H1 (cell line): ENCODE results near the gene LHFPL3. TPM values are rescaled to one million over a fixed set of nuclear protein-coding genes. Genes with fewer than 3 reads are reported as not detected.

ENCODE experiments used
- CTCF ChIA-PET: fragments of 300-600 bp; sonication (Branson Sonifier 250); formaldehyde crosslinking; loops from one replicate; lab custom pipeline; 2021; ENCODE audit not compliant: partially characterized antibody; lab: Charles Lee
- POLR2A ChIA-PET: fragments of 300-600 bp; sonication (Branson Sonifier 250); formaldehyde crosslinking; loops from one replicate; lab custom pipeline; 2021; ENCODE audit warnings: inconsistent platforms; ENCODE audit not compliant: partially characterized antibody; lab: Charles Lee
- DNase-seq, 2 experiments: peaks; one replicate each; pipeline versions ENCODE4 v3.0.0 to v3.0.0-alpha.2; 2010 to 2022; ENCODE audit warnings: low spot score in 2 of 2, low read depth in 1 of 2, mixed read lengths in 1 of 2
- FAIRE-seq: peaks from 2 replicates; lab custom pipeline; 2011; peaks lifted over from hg19 to GRCh38; lab: Jason Lieb, UNC
- H2AFZ ChIP-seq: 2 replicates; pipeline ENCODE4 v1.8.1; 2012; ENCODE audit warnings: low read length, inconsistent platforms
- H2AK5ac ChIP-seq: 2 replicates; pipeline ENCODE4 v1.6.1; 2013; ENCODE audit warnings: low read depth, low read length
- H2BK120ac ChIP-seq: replicated peaks from 2 replicates; pipeline ENCODE3; 2013; ENCODE audit warnings: low read depth, low read length, inconsistent platforms
- H2BK12ac ChIP-seq: 2 replicates; pipeline ENCODE4 v1.6.1; 2013; ENCODE audit warnings: low read depth, low read length
- H2BK15ac ChIP-seq: 2 replicates; pipeline ENCODE4 v1.6.1; 2013; ENCODE audit warnings: low read length
- H2BK20ac ChIP-seq: 2 replicates; pipeline ENCODE4 v1.6.1; 2013; ENCODE audit warnings: low read length
- H2BK5ac ChIP-seq: 2 replicates; pipeline ENCODE4 v1.6.1; 2013; ENCODE audit warnings: low read depth, low read length
- H3K14ac ChIP-seq: 2 replicates; pipeline ENCODE4 v1.6.1; 2013; ENCODE audit warnings: inconsistent platforms; ENCODE audit not compliant: insufficient read length
- H3K18ac ChIP-seq: 2 replicates; pipeline ENCODE4 v1.6.1; 2013; ENCODE audit warnings: low read length; ENCODE audit errors: extremely low read depth
- H3K23ac ChIP-seq: 2 replicates; pipeline ENCODE4 v1.6.1; 2013; ENCODE audit warnings: inconsistent platforms; ENCODE audit not compliant: insufficient read length
- H3K23me2 ChIP-seq: 2 replicates; pipeline ENCODE4 v1.6.1; 2013; ENCODE audit warnings: low read depth, low read length
- H3K27ac ChIP-seq: 2 replicates; pipeline ENCODE4 v1.6.1; 2011; ENCODE audit warnings: low read depth, low read length, inconsistent platforms
- H3K27me3 ChIP-seq, 4 experiments: replicated peaks in 1 of 4; 1 replicate in 1 of 4; 2 replicates in 3 of 4; pipeline versions ENCODE4 v1.6.1 to v1.8.1; 2011 to 2013; ENCODE audit warnings: low read length in 3 of 4, mild to moderate bottlenecking in 3 of 4, inconsistent platforms in 2 of 4, mixed read lengths in 2 of 4, moderate library complexity in 1 of 4; ENCODE audit not compliant: control insufficient read depth in 3 of 4, insufficient read depth in 3 of 4; ENCODE audit errors: extremely low read depth in 1 of 4
- H3K36me3 ChIP-seq, 4 experiments: 2 replicates each; pipeline versions ENCODE4 v1.6.1 to v1.8.1; 2011 to 2013; ENCODE audit warnings: mild to moderate bottlenecking in 4 of 4, low read length in 3 of 4, moderate library complexity in 2 of 4, control low read depth in 1 of 4, inconsistent platforms in 1 of 4; ENCODE audit not compliant: insufficient read depth in 4 of 4, control insufficient read depth in 2 of 4
- H3K4ac ChIP-seq: replicated peaks from 2 replicates; pipeline ENCODE3; 2013; ENCODE audit warnings: low read length, low read depth, mixed read lengths, inconsistent platforms; ENCODE audit not compliant: insufficient read length
- H3K4me1 ChIP-seq, 4 experiments: replicated peaks in 1 of 4; 1 replicate in 1 of 4; 2 replicates in 3 of 4; pipeline versions ENCODE4 v1.6.1 to v1.8.1; 2011 to 2013; ENCODE audit warnings: low read length in 3 of 4, inconsistent platforms in 2 of 4, mixed read lengths in 1 of 4; ENCODE audit not compliant: insufficient read depth in 4 of 4, control insufficient read depth in 3 of 4
- H3K4me2 ChIP-seq, 2 experiments: 2 replicates each; pipeline versions ENCODE4 v1.6.1 to v1.8.1; 2011 to 2013; ENCODE audit warnings: low read depth in 2 of 2, low read length in 2 of 2, control low read depth in 1 of 2, inconsistent platforms in 1 of 2, mild to moderate bottlenecking in 1 of 2; ENCODE audit not compliant: insufficient read depth in 1 of 2
- H3K4me3 ChIP-seq, 4 experiments: fragments of 200-600, 300-600 bp in 1 of 4; sonication (generic), shearing (Covaris generic), sonication (Bioruptor Twin) in 1 of 4; 2 replicates each; pipeline versions ENCODE4 v1.5.1 to v1.8.1; 2011 to 2016; ENCODE audit warnings: low read length in 4 of 4, low read depth in 3 of 4, control low read depth in 2 of 4, inconsistent platforms in 2 of 4, mild to moderate bottlenecking in 2 of 4, mixed read lengths in 1 of 4, moderate library complexity in 1 of 4; ENCODE audit not compliant: insufficient read depth in 2 of 4; ENCODE audit errors: extremely low read depth in 1 of 4
- H3K56ac ChIP-seq: replicated peaks from 2 replicates; pipeline ENCODE3; 2013; ENCODE audit warnings: low read depth, mild to moderate bottlenecking, mixed read lengths, low read length, inconsistent platforms; ENCODE audit not compliant: insufficient read length
- H3K79me1 ChIP-seq: 2 replicates; pipeline ENCODE4 v1.6.1; 2013; ENCODE audit warnings: low read depth, low read length, control low read depth
- H3K79me2 ChIP-seq, 2 experiments: 2 replicates each; pipeline versions ENCODE4 v1.6.1 to v1.8.1; 2012 to 2013; ENCODE audit warnings: low read length in 2 of 2, mild to moderate bottlenecking in 2 of 2, inconsistent platforms in 1 of 2; ENCODE audit not compliant: insufficient read depth in 2 of 2, control insufficient read depth in 1 of 2
- H3K9ac ChIP-seq, 4 experiments: replicated peaks in 1 of 4; 1 replicate in 1 of 4; 2 replicates in 3 of 4; pipeline versions ENCODE4 v1.6.1 to v1.8.1; 2011 to 2013; ENCODE audit warnings: low read depth in 3 of 4, low read length in 3 of 4, control low read depth in 2 of 4, mild to moderate bottlenecking in 2 of 4, moderate library complexity in 2 of 4, inconsistent platforms in 1 of 4; ENCODE audit errors: extremely low read depth in 1 of 4
- H3K9me3 ChIP-seq, 2 experiments: 2 replicates each; pipeline versions ENCODE4 v1.6.1 to v1.8.1; 2012 to 2013; ENCODE audit warnings: mild to moderate bottlenecking in 2 of 2, moderate library complexity in 2 of 2, control low read depth in 1 of 2, inconsistent platforms in 1 of 2, low read depth in 1 of 2, low read length in 1 of 2, mixed read lengths in 1 of 2; ENCODE audit not compliant: insufficient read depth in 2 of 2
- H4K20me1 ChIP-seq, 2 experiments: replicated peaks in 1 of 2; 2 replicates each; pipeline versions ENCODE3 to v1.8.1; 2011 to 2013; ENCODE audit warnings: inconsistent platforms in 2 of 2, low read length in 2 of 2, mild to moderate bottlenecking in 1 of 2; ENCODE audit not compliant: insufficient read depth in 2 of 2, control insufficient read depth in 1 of 2
- H4K5ac ChIP-seq: 2 replicates; pipeline ENCODE4 v1.6.1; 2013; ENCODE audit warnings: low read length, low read depth, mixed read lengths, inconsistent platforms; ENCODE audit not compliant: insufficient read length
- H4K8ac ChIP-seq: 2 replicates; pipeline ENCODE4 v1.8.0; 2013; ENCODE audit warnings: mild to moderate bottlenecking, moderate library complexity, low read length, inconsistent platforms; ENCODE audit not compliant: insufficient read depth; ENCODE audit errors: extremely low read depth
- H4K91ac ChIP-seq: replicated peaks from 2 replicates; pipeline ENCODE3; 2013; ENCODE audit warnings: low read length, mixed read lengths, inconsistent platforms; ENCODE audit not compliant: insufficient read length
- BCL11A ChIP-seq, 2 experiments: IDR thresholded peaks; one replicate each; pipeline ENCODE4 v1.6.1; 2011; ENCODE audit warnings: low read depth in 2 of 2, low read length in 2 of 2, mild to moderate bottlenecking in 2 of 2
- CHD1 ChIP-seq: IDR thresholded peaks from 2 replicates; pipeline ENCODE4 v1.6.1; 2012; ENCODE audit warnings: low read depth, low read length, improper control_type of control experiment
- CHD2 ChIP-seq: IDR thresholded peaks from 2 replicates; pipeline ENCODE4 v1.6.1; 2012; ENCODE audit warnings: low read length, improper control_type of control experiment
- GTF2F1 ChIP-seq: IDR thresholded peaks from 2 replicates; pipeline ENCODE4 v1.6.1; 2012; ENCODE audit warnings: low read depth, low read length, improper control_type of control experiment, borderline replicate concordance
- KDM5A ChIP-seq: fragments of 200-600 bp; IDR thresholded peaks from 2 replicates; pipeline ENCODE4 v1.7.1; 2012; ENCODE audit warnings: mild to moderate bottlenecking, low read length, inconsistent platforms, mixed read lengths
- MAFK ChIP-seq: IDR thresholded peaks from 2 replicates; pipeline ENCODE4 v1.6.1; 2012; ENCODE audit warnings: low read depth, mild to moderate bottlenecking, improper control_type of control experiment, low read length
- PHF8 ChIP-seq: fragments of 200-600 bp; sonication (generic); conservative IDR thresholded peaks from 2 replicates; pipeline ENCODE4 v1.7.1; 2012; ENCODE audit warnings: low read depth, mild to moderate bottlenecking, inconsistent platforms, low read length, moderate library complexity
- RXRA ChIP-seq: IDR thresholded peaks from 2 replicates; pipeline ENCODE4 v1.6.1; 2011; ENCODE audit warnings: low read depth, mild to moderate bottlenecking, low read length, moderate library complexity; ENCODE audit not compliant: insufficient read depth
- SAP30 ChIP-seq: fragments of 300-600 bp; sonication (generic); IDR thresholded peaks from 2 replicates; pipeline ENCODE4 v1.7.1; 2012; ENCODE audit warnings: low read length, moderate library complexity, mild to moderate bottlenecking, inconsistent platforms; ENCODE audit not compliant: insufficient read depth, insufficient replicate concordance
- SP4 ChIP-seq: IDR thresholded peaks from 2 replicates; pipeline ENCODE4 v1.6.1; 2012; ENCODE audit warnings: low read length, inconsistent platforms
- TAF1 ChIP-seq: IDR thresholded peaks from 2 replicates; pipeline ENCODE4 v1.6.1; 2011; ENCODE audit warnings: mild to moderate bottlenecking, low read depth, low read length
- TAF7 ChIP-seq: optimal IDR thresholded peaks from 2 replicates; pipeline ENCODE3; 2011; ENCODE audit warnings: low read depth, mild to moderate bottlenecking, inconsistent platforms, low read length, moderate library complexity, borderline replicate concordance
- polyA plus RNA-seq, 7 experiments: library from polyadenylated mRNA; depleted of rRNA in 3 of 7; stranded (reverse) in 5 of 7; unstranded in 2 of 7; fragments of >200 nt in 5 of 7; fragments of 200-250 nt in 2 of 7; gene quantifications; 1 replicate in 5 of 7; 2 replicates in 1 of 7; 4 replicates in 1 of 7; pipeline versions ENCODE4 v1.2.1 to v1.2.3, GENCODE V29; 2011 to 2013; ENCODE audit warnings: missing spikeins in 2 of 7, mixed read lengths in 2 of 7
- total RNA-seq: library from RNA; stranded (reverse); fragmentation: NEBNext Ultra II Directional; extraction: Animal tissue kit (Norgen Biotek cat#: 25700); gene quantifications from 2 replicates; pipeline ENCODE4 v1.2.1, GENCODE V29; 2021
- TF ChIP-seq, protein P1 (sequence below), 3 experiments: IDR thresholded peaks; 1 replicate in 2 of 3; 2 replicates in 1 of 3; pipeline versions ENCODE4 v1.5.1 to v1.6.1; 2011; ENCODE audit warnings: low read length in 3 of 3, mild to moderate bottlenecking in 3 of 3, inconsistent platforms in 2 of 3, low read depth in 1 of 3, moderate library complexity in 1 of 3; ENCODE audit not compliant: insufficient read depth in 1 of 3; ENCODE audit errors: control extremely low read depth in 1 of 3

Gene LHFPL3
- total and polyA plus RNA-seq, 2 of the 8 experiments (the other 6 are each of a cell fraction or from before 2014, with no cell fraction given): 0.24 to 0.50 TPM

DNA sequence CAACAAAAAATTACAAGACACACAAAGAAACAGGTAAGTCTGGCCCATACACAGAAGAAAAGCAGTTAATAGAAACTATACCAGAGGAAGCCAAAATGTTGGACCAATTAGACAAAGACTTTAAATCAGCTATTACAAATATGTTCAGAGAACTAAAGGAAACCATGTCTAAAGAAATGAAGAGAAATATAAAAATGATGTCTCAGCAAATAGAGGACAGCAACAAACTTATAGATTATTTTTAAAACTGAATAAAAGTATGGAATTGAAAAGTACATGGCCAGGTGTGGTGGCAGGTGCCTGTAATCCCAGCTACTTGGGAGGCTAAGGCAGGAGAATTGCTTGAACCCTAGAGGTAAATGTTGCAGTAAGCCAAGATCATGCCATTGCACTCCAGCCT lies 58.5 kb downstream of the LHFPL3 start:
- no peaks in the 10 kb centered on the region for H3K27me3 ChIP-seq
- DNase-seq (no peak), FAIRE-seq (no peak)
- no peaks in the 10 kb centered on the region for H3K79me1 ChIP-seq
- no peaks in the 10 kb centered on the region for H3K36me3 ChIP-seq
- H2AFZ ChIP-seq: no peak overlapping the region
- H3K79me2 ChIP-seq: no peaks in the 10 kb centered on the region
- ChIA-PET POLR2A (no interaction called here), CTCF (interaction anchor here (1.1 kb wide), 1 partner anchor 351 kb away, joined by 3 read pairs; no protein-coding TSS in a partner anchor)
- H2BK5ac ChIP-seq: no peak overlapping the region
- no peak overlapping the region for H2BK15ac ChIP-seq
- no peak overlapping the region for H4K91ac ChIP-seq
- H4K5ac ChIP-seq: no peak overlapping the region
- no peaks in the 10 kb centered on the region for H4K20me1 ChIP-seq
- H2BK12ac ChIP-seq: no peak overlapping the region
- no peak overlapping the region for H3K18ac ChIP-seq
- no peak overlapping the region for H3K23ac ChIP-seq
- no peak overlapping the region for H3K56ac ChIP-seq
- no peak overlapping the region for H2AK5ac ChIP-seq
- H3K4me3 ChIP-seq: no peak overlapping the region
- no peak overlapping the region for H4K8ac ChIP-seq
- no peak overlapping the region for H3K4me2 ChIP-seq
- H3K27ac ChIP-seq: no peak overlapping the region
- no peak overlapping the region for H2BK20ac ChIP-seq
- no peaks in the 10 kb centered on the region for H3K23me2 ChIP-seq
- no peak overlapping the region for H3K4ac ChIP-seq
- no peak overlapping the region for H2BK120ac ChIP-seq
- H3K14ac ChIP-seq: no peak overlapping the region
- H3K9ac ChIP-seq: no peak overlapping the region
- no peaks in the 10 kb centered on the region; a peak in 1 of 7 replicates for H3K4me1 ChIP-seq
- H3K9me3 ChIP-seq: peaks cover 10 to 19% of the 10 kb centered on the region in 2 experiments; a peak in 3 of 4 replicates
- no peak for TF ChIP-seq KDM5A
- TF ChIP-seq, protein P1, sequence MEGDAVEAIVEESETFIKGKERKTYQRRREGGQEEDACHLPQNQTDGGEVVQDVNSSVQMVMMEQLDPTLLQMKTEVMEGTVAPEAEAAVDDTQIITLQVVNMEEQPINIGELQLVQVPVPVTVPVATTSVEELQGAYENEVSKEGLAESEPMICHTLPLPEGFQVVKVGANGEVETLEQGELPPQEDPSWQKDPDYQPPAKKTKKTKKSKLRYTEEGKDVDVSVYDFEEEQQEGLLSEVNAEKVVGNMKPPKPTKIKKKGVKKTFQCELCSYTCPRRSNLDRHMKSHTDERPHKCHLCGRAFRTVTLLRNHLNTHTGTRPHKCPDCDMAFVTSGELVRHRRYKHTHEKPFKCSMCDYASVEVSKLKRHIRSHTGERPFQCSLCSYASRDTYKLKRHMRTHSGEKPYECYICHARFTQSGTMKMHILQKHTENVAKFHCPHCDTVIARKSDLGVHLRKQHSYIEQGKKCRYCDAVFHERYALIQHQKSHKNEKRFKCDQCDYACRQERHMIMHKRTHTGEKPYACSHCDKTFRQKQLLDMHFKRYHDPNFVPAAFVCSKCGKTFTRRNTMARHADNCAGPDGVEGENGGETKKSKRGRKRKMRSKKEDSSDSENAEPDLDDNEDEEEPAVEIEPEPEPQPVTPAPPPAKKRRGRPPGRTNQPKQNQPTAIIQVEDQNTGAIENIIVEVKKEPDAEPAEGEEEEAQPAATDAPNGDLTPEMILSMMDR (IDR thresholded peaks at IDR 0.05; ENCODE audit: control extremely low read depth in 1 of 3, insufficient read depth in 1 of 3, low read depth in 1 of 3, low read length in 3 of 3): no peak
- TF ChIP-seq SAP30: no peak
- no peak for TF ChIP-seq TAF1
- TF ChIP-seq MAFK: no peak
- TF ChIP-seq TAF7: no peak
- no peak for TF ChIP-seq BCL11A (IDR thresholded peaks at IDR 0.05; ENCODE audit: low read depth in 2 of 2, low read length in 2 of 2)
- TF ChIP-seq SP4: no peak
- TF ChIP-seq CHD2: no peak
- no peak for TF ChIP-seq CHD1
- no peak for TF ChIP-seq PHF8
- TF ChIP-seq RXRA: no peak
- no peak for TF ChIP-seq GTF2F1
